ENCODE measurements around the gene CCDC28B. TPM values are rescaled to one million over a fixed set of nuclear protein-coding genes. Genes with fewer than 3 reads are reported as not detected.

The CCDC28B gene
- polyA plus RNA-seq, 1 donor from 2014 or later, result 14.0 TPM

- Mint-ChIP-seq H3K27me3 (peaks cover 2% of the 10 kb centered on the region), H3K36me3 (no peaks in the 10 kb centered on the region), H3K4me3 (peak overlapping the region; percentile 41 to 86 (median 84)), H3K27ac (peak overlapping the region; percentile 91 to 97 (median 95)), H3K9me3 (no peaks in the 10 kb centered on the region), H3K4me1 (peaks cover 48 to 57% (median 56%) of the 10 kb centered on the region in 3 donors)
These were observed 47.8 kb downstream of the CCDC28B start for GRCh38 chr1:32247983-32248889.

- H3K4me3 Mint-ChIP-seq, result peak overlapping the region; percentile 68 to 90 (median 76)
- H3K36me3 Mint-ChIP-seq, result no peaks in the 10 kb centered on the region
- peak overlapping the region; percentile 96 to 99 (median 99) for H3K27ac Mint-ChIP-seq
- H3K9me3 Mint-ChIP-seq, result no peaks in the 10 kb centered on the region
- peaks cover 2% of the 10 kb centered on the region for H3K27me3 Mint-ChIP-seq
- peaks cover 53 to 69% (median 64%) of the 10 kb centered on the region in 3 donors for H3K4me1 Mint-ChIP-seq
These were observed 49.6 kb downstream of the CCDC28B start for GRCh38 chr1:32249831-32250525.

DNA sequence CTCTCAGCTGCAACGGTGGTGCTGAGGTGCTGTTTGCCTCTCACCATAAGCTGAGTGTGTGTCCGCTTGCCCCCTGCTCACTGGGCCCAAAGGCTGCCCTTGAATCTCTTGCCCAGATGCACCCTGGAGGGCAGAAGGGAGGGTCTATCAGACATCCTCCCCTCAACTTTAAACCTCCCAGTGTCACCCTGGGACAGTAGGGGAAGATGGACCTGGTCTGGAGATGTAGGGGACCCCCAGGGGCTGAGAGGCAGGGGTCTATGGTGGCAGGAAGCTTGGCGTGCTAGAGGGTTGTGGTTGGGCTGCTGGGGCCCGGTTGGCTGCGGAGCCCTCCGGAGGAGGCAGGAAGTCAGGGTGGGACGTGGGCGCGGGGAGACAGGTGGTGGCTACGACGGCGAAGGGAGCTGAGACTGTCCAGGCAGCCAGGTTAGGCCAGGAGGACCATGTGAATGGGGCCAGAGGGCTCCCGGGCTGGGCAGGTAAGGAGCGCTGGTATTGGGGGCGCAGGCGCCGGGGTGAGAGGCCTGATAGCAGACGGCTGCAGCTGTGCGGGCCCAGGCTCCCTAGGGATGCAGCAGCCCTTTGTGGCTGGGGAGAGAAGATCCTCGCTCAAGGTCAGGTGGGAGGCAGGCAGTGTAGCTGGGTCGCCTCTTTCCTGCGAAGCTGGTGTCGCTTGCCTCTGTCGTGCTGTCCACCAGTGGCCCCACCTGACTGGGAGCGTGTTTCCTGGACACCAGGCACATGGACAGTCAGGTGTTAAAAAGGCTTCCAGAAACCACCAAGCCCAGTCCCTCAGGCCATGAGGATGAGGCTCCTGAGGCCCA is 50.7 kb downstream of the CCDC28B start, which contains the start of gene LCK:
Gene LCK, plus strand, starts transcription at position 373 of the 824 bp plus-strand sequence. CDS start 23,065 bp downstream, outside the sequence.
- H3K27me3 Mint-ChIP-seq, result peaks cover 2% of the 10 kb centered on the region
- H3K36me3 Mint-ChIP-seq, result no peaks in the 10 kb centered on the region

More for the DNA sequence above, 50.7 kb downstream of the CCDC28B start, which contains the start of gene LCK:
- Mint-ChIP-seq H3K4me3 (peak within 1 kb of the TSS; percentile 74 to 95 (median 79)), H3K9me3 (no peaks in the 10 kb centered on the region), H3K4me1 (peaks cover 62 to 76% (median 70%) of the 10 kb centered on the region in 3 donors), H3K27ac (peak within 1 kb of the TSS; percentile 96 to 99 (median 99))

Other genes starting within 250 kb of the CCDC28B start
- gene KHDRBS1, start 186.7 kb upstream of the CCDC28B start, polyA plus RNA-seq, result 123 TPM
- gene TMEM39B, start 127.7 kb upstream of the CCDC28B start, polyA plus RNA-seq, result 5.9 TPM
- 15.9 TPM for gene KPNA6, start 92.5 kb upstream of the CCDC28B start, polyA plus RNA-seq
- gene TXLNA, start 20.9 kb upstream of the CCDC28B start, polyA plus RNA-seq, result 29.1 TPM
- 1.7 TPM for gene IQCC, start 5.1 kb downstream of the CCDC28B start, polyA plus RNA-seq
- gene DCDC2B, start 8.5 kb downstream of the CCDC28B start, polyA plus RNA-seq, result not detected
- 7.2 TPM for gene TMEM234, start 21.8 kb downstream of the CCDC28B start, polyA plus RNA-seq
- 154 TPM for gene EIF3I, start 21.8 kb downstream of the CCDC28B start, polyA plus RNA-seq
- gene FAM167B, start 46.6 kb downstream of the CCDC28B start, polyA plus RNA-seq, result not detected
- 80.5 TPM for gene LCK, start 50.7 kb downstream of the CCDC28B start, polyA plus RNA-seq
- 183 TPM for gene HDAC1, start 91.5 kb downstream of the CCDC28B start, polyA plus RNA-seq
- gene MARCKSL1, start 135.6 kb downstream of the CCDC28B start, polyA plus RNA-seq, result 219 TPM
- gene FAM229A, start 161.9 kb downstream of the CCDC28B start, polyA plus RNA-seq, result 1.7 TPM
- not detected for gene TSSK3, start 161.9 kb downstream of the CCDC28B start, polyA plus RNA-seq
- gene BSDC1, start 193.8 kb downstream of the CCDC28B start, polyA plus RNA-seq, result 41.0 TPM

Data from IgD-negative memory B cell (primary cell).